HFF-Myc (cell line): ENCODE data around the gene SLC10A1.
A peak's percentile ranks its signal among the peaks of the same experiment; 100 is the strongest.

Source experiments
- DNase-seq: peaks from one replicate; pipeline ENCODE4 v3.0.0-alpha.2; 2011; ENCODE audit warnings: low read depth; ENCODE audit errors: extremely low read depth
- H3K4me3 ChIP-seq: replicated peaks from 2 replicates; pipeline ENCODE4 v1.5.1; 2011; ENCODE audit warnings: low read depth, mild to moderate bottlenecking, control low read depth, low read length
- TF ChIP-seq, protein P1 (sequence below): IDR thresholded peaks from 2 replicates; pipeline ENCODE4 v1.5.1; 2012; ENCODE audit warnings: mild to moderate bottlenecking, low read depth, low read length, control low read depth; ENCODE audit errors: missing control alignments

SLC10A1 gene

GRCh38 chr14:69727860-69728259, 69.2 kb downstream of the SLC10A1 start:
- TF ChIP-seq, protein P1, sequence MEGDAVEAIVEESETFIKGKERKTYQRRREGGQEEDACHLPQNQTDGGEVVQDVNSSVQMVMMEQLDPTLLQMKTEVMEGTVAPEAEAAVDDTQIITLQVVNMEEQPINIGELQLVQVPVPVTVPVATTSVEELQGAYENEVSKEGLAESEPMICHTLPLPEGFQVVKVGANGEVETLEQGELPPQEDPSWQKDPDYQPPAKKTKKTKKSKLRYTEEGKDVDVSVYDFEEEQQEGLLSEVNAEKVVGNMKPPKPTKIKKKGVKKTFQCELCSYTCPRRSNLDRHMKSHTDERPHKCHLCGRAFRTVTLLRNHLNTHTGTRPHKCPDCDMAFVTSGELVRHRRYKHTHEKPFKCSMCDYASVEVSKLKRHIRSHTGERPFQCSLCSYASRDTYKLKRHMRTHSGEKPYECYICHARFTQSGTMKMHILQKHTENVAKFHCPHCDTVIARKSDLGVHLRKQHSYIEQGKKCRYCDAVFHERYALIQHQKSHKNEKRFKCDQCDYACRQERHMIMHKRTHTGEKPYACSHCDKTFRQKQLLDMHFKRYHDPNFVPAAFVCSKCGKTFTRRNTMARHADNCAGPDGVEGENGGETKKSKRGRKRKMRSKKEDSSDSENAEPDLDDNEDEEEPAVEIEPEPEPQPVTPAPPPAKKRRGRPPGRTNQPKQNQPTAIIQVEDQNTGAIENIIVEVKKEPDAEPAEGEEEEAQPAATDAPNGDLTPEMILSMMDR: no peak
- DNase-seq: no peak
- no peak overlapping the region for H3K4me3 ChIP-seq

- TF ChIP-seq, protein P1: peak; percentile 94
- H3K4me3 ChIP-seq: peak overlapping the region; percentile 16; the same call in 1 of the 2 replicates
- no peak for DNase-seq
Observed at GRCh38 chr14:69726761-69727511, 70.1 kb downstream of the SLC10A1 start.
